GM21526 (cell line): ENCODE results near the gene NBDY.
A peak's percentile ranks its signal among the peaks of the same experiment; 100 is the strongest.
"Not testable (repeated sequence)": the region's sequence is repeated elsewhere in the genome, so short reads cannot be mapped to it uniquely, and the experiment has no call there.

Experiments used
- ATAC-seq: cut with Tn5 transposase; IDR thresholded peaks from one replicate; pipeline ENCODE4 v1.9.1; 2021; ENCODE audit warnings: moderate library complexity; ENCODE audit not compliant: unreplicated experiment, low FRiP score

NBDY gene

GRCh38 chrX:56764153-56764974, 35.3 kb downstream of the NBDY start:
- ATAC-seq, result peak; percentile 49

GRCh38 chrX:56764975-56765791, 36.1 kb downstream of the NBDY start:
- ATAC-seq, result no peak

DNA sequence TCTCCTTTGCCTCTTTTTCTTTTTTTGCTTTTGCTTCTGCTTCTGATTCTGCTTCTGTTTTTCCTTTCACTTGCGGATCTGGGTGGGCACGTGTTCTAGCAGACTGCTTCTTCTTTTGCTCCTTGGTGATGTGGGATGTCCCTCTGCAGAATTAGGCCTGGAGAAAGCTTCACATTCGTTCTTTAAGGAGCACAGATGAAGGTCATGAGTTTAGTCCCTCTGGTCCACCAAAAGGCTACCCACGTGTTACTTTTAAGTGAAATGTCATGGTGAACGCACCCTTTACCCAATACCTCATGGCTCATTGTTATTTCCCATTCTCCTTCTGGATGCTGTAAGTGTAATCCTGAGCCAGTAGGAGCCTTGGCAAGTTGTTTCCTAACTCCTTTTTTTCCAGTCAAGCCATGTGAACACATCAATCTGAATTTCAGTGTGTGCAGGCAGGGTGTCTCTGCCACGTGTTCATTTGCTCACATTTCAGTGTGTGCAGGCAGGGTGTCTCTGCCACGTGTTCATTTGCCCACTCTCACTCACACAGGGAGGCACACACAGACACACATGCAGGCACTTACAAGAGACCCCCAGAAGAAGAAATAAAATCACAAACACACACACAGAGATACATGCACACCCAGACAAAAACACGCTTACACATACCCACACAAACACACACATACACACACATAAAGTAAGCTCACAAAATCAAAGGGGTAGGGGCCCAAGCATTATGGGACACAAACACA, 36.9 kb downstream of the NBDY start:
- no peak for ATAC-seq

DNA sequence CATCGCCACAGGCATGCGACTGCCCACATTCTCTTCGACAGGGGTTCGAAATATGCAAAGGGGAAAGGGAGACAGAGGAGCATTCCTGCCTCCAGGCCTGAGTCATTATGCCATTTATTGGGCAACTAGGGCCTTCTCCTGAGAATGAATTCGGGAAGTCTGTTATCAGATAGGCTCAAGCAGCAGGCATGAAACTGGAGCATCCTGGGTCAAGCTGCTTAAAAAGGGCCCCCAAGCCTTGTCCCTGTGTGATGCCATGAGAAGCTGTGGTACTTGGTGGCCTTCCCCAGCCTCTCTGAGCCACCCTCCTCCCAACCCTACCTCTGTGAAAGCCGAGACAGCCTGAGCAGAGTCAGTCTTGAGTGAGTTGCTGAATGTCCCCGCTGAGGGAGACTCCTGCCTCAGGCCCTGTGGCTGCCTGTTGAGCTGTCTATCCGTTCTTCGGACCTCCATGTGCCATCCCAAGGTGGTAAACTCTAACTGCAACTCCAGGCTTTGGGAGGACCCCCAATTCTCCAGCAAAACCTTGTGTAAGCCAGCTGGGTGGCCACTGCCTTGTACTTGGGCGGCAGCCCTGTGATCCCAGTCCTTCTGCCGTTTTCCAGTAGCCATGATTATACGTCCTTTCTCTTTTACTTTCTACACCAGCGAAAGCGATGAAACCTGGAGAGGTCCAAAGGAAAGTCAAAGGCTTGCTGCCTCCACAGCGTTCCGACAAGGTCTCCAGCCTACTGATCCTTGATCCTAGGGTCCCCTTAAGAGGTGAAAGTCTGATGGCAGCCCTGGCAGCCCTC, 37.7 kb downstream of the NBDY start:
- ATAC-seq, result no peak

GRCh38 chrX:56767348-56768119, 38.5 kb downstream of the NBDY start:
- ATAC-seq, result peak; percentile 24

DNA sequence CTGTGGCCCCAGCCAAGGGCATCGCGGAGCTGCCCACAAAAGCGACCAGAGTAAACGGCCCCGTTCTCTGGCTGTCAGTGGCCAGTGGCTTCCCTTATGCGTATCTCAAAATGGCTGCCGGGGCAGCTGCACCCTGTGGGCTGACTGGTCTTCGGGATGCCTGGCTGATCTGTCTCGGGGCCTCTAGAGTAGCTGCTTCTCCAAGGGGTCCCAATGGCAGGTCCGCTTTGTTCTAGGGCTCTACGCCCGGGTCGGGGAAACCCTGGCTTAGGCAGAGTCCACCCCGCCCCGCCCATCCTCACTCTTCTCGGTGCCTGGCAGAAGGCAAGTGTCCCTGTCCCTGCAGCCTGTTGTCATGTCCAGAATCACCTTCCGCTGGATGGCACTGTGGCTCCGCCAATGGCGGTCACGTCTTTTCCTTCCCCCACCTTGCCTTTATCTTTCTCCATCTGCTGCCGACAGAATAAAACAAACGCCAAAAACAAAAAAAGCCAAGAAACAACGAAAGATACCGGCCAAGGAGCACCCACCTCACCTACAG, 39.1 kb downstream of the NBDY start:
- ATAC-seq, result not testable (repeated sequence)

GRCh38 chrX:56772675-56773521, 43.9 kb downstream of the NBDY start:
- peak; percentile 36 for ATAC-seq

- ATAC-seq, result peak; percentile 47
Measured at GRCh38 chrX:56773522-56774060, 44.5 kb downstream of the NBDY start.

DNA sequence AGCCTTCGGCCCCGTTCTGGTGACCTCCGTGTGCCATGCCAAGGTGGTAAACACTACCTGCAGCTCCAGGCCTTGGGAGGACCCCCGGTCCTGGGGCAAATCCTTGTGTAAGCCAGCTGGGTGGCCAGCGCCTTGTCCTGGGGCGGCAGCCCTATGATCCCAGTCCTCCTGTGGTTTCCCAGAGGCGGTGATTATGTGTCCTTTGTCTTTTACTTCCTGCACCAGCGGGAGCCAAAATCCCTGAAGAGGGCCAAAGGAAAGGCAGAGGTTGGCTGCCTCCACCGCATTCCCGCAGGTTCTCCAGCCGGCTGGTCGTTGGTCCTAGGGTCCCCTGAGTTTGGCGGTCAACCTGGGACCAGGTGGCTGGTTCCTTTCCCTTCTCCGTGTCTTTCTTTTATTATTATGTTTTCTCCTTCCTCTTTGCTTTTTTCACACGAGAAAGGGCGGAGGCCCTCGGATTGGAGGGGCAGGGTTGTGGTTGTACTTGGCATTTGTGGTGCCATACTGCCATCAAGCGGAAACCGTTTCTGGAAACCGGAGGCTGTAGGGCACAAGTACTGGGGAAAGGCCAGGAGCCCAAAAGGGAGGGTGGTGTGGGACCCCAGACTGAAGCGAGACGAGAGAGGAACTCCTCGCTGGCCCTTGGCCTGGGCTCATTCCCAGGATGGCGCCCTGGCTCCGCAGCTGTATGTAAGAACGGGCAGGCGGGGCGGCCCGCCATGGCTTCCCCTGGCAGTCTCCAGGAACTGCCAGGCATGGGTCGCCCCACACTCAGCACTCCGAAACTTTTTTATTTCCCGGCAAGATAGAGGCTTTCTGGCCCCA, 49.3 kb downstream of the NBDY start:
- ATAC-seq, result peak; percentile 34

DNA sequence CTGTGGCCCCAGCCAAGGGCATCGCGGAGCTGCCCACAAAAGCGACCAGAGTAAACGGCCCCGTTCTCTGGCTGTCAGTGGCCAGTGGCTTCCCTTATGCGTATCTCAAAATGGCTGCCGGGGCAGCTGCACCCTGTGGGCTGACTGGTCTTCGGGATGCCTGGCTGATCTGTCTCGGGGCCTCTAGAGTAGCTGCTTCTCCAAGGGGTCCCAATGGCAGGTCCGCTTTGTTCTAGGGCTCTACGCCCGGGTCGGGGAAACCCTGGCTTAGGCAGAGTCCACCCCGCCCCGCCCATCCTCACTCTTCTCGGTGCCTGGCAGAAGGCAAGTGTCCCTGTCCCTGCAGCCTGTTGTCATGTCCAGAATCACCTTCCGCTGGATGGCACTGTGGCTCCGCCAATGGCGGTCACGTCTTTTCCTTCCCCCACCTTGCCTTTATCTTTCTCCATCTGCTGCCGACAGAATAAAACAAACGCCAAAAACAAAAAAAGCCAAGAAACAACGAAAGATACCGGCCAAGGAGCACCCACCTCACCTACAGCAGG, 50.0 kb downstream of the NBDY start:
- peak; percentile 38 for ATAC-seq

DNA sequence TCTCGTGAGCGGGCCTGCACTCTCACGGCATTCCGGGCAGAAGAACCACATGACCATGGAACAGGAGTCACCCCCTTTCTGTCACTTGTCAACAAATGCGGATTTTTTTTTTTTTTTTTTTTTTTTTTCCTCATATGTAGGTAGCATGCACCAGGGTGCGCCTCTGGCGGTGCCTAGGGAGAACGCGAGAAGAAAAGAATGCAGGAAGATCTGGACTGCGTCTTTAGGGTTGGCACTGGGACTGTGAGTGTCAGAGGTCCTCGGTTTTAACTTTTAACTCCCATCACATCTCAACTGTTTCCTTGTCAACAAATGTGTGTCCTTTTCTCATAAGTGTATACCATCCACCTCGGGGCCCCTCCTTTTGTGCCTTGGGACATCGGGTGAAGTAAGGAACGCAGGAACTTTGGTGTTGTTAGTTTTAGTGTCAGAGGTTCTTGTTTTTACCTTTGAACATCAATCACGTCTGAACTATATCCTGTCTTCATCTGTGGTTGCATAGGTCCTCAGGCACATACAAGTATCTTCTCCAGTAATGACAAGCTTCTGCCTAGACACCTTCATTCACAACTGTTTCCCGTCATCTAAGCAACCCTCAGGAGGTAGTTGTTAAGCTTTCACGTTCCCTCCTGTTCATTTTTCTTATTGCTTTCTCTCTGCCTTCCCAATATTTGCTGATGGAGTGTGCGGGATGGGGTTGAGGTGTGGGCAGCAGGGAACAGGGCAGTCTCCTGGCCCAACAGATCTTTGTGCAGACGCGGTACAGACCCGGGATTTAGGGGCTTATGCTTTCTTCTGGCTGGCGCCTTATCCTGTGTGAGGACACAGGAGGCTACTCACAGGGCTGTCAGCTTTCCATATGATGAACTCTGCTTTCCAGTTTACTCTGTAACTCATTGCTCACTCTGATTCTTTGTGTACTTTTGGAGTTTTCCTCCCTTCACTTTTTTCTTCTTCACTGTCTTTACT, 51.9 kb downstream of the NBDY start:
- ATAC-seq, result not testable (repeated sequence)

GRCh38 chrX:56782352-56782751, 53.3 kb downstream of the NBDY start:
- ATAC-seq, result no peak

GRCh38 chrX:56782791-56783449, 53.9 kb downstream of the NBDY start:
- ATAC-seq, result no peak

DNA sequence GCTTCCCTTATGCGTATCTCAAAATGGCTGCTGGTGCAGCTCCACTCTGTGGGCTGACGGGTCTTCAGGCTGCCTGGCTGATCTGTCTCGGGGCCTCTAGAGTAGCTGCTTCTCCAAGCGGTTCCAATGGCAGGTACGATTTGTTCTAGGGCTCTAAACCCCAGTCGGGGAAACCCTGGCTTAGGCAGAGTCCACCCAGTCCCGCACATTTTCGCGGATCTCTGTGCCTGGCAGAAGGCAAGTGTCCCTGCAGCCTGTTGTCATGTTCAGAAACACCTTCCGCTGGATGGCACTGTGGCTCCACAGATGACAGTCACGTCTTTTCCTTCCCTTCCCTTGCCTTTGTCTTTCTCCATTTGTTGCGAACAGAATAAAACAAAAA, 54.4 kb downstream of the NBDY start:
- ATAC-seq, result no peak

DNA sequence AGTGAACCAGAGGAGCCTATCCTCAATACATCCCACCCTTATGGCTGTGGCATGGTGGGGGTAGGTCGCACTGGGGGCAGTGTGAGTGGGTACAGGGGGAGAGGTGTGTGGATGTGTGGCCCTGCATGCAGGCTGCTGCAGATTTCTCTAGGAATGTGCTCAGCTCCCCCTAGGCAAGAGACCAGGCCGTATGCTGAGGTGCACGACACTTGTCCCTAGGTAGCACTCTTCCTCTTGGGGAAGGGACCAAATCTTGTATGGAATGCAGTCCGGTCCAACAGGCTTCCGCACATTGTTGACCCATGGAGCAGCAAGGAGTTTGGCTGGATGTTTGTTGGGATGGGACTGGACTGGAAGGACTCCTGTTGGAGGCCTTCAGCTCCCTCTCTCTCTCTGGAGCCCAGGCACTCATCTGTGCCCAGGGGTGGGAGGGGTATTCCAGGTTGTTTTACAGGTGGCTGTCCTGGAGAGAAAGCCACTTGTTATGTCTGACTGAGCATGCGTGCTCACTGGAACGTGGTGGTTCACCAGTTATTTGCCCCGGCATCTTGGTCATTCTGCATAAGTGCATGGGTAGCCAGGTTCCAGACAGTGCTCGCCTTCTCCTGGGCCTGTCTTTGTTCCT, 55.1 kb downstream of the NBDY start:
- no peak for ATAC-seq
